OCI-LY1 (cell line): ENCODE results near the gene TSHR.

Experiments
- EZH2 ChIP-seq: fragments of 200-600 bp; sonication (generic), shearing (Covaris generic); IDR thresholded peaks from 2 replicates; pipeline ENCODE4 v1.8.0; 2017; ENCODE audit warnings: borderline replicate concordance, mixed run types, mild to moderate bottlenecking, antibody characterized with exemption, low read length, moderate library complexity, mixed read lengths
- TF ChIP-seq, protein P1 (sequence below): fragments of 200-600 bp; sonication (generic), shearing (Covaris generic); IDR thresholded peaks from 2 replicates; pipeline ENCODE4 v1.5.1; 2017; ENCODE audit warnings: mild to moderate bottlenecking, antibody characterized with exemption, low read length, moderate library complexity, mixed read lengths

DNA sequence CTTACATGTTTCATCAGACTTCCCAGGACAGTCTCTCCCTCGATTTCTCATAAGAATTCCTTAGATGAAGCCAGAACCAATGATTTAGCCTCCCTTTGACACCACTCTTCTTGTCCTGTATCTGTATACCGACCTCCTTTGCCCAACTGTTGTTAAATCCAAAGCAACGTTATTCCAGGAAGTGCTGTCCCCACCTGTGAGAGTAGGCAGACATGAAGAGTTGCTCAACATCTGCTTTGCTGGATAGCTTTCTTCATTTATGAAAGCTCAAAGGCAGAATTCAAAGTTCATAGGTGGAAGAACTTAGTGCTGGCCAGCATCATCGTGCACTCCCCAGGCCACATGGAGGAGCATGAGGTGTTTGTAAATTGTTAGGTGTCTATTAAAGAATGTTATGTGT lies 209.8 kb downstream of the TSHR start:
- TF ChIP-seq, protein P1, sequence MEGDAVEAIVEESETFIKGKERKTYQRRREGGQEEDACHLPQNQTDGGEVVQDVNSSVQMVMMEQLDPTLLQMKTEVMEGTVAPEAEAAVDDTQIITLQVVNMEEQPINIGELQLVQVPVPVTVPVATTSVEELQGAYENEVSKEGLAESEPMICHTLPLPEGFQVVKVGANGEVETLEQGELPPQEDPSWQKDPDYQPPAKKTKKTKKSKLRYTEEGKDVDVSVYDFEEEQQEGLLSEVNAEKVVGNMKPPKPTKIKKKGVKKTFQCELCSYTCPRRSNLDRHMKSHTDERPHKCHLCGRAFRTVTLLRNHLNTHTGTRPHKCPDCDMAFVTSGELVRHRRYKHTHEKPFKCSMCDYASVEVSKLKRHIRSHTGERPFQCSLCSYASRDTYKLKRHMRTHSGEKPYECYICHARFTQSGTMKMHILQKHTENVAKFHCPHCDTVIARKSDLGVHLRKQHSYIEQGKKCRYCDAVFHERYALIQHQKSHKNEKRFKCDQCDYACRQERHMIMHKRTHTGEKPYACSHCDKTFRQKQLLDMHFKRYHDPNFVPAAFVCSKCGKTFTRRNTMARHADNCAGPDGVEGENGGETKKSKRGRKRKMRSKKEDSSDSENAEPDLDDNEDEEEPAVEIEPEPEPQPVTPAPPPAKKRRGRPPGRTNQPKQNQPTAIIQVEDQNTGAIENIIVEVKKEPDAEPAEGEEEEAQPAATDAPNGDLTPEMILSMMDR: no peak
- TF ChIP-seq EZH2: no peak
